OCI-LY1 (cell line): ENCODE measurements around the gene LTBP1.

Experiments
- EZH2 ChIP-seq: fragments of 200-600 bp; sonication (generic), shearing (Covaris generic); IDR thresholded peaks from 2 replicates; pipeline ENCODE4 v1.8.0; 2017; ENCODE audit warnings: borderline replicate concordance, mixed run types, mild to moderate bottlenecking, antibody characterized with exemption, low read length, moderate library complexity, mixed read lengths
- TF ChIP-seq, protein P1 (sequence below): fragments of 200-600 bp; sonication (generic), shearing (Covaris generic); IDR thresholded peaks from 2 replicates; pipeline ENCODE4 v1.5.1; 2017; ENCODE audit warnings: mild to moderate bottlenecking, antibody characterized with exemption, low read length, moderate library complexity, mixed read lengths

DNA sequence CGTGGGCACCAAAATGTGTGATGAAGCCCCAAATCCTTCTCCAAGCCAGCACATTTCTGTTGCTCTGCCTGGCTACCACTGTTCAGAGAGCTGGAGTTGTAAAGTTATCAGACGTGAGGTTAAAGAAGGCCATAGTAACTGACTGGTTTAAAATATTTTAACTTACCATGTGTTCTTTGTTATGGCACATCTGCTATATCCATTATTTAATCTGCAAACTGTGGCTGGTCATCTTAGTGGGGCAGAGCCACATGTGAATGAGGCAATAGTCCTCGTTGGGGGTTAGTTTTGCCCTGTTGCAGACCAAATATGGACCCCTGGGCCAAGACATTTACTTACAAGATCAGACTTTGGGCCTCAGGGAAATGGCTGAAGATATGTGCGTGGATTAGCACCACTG, 315.3 kb downstream of the LTBP1 start:
- TF ChIP-seq, protein P1, sequence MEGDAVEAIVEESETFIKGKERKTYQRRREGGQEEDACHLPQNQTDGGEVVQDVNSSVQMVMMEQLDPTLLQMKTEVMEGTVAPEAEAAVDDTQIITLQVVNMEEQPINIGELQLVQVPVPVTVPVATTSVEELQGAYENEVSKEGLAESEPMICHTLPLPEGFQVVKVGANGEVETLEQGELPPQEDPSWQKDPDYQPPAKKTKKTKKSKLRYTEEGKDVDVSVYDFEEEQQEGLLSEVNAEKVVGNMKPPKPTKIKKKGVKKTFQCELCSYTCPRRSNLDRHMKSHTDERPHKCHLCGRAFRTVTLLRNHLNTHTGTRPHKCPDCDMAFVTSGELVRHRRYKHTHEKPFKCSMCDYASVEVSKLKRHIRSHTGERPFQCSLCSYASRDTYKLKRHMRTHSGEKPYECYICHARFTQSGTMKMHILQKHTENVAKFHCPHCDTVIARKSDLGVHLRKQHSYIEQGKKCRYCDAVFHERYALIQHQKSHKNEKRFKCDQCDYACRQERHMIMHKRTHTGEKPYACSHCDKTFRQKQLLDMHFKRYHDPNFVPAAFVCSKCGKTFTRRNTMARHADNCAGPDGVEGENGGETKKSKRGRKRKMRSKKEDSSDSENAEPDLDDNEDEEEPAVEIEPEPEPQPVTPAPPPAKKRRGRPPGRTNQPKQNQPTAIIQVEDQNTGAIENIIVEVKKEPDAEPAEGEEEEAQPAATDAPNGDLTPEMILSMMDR, result no peak
- no peak for TF ChIP-seq EZH2
